Measurements from ENCODE around the gene PELI1.

PELI1 gene

GRCh38 chr2:64045938-64046337 is 98.3 kb downstream of the PELI1 start:
- in situ Hi-C loops (cut with MboI; ENCODE audit: low sequenced_read_pairs), result loop anchor here (5.0 kb wide), 1 partner anchor 286 kb away; no protein-coding TSS in a partner anchor
